Mesendoderm (in vitro differentiated cells): ENCODE data around the gene EIF2A.

ENCODE experiments used
- DNase-seq: peaks from one replicate; pipeline ENCODE4 v3.0.0; 2013
- H2AK5ac ChIP-seq: 2 replicates; pipeline ENCODE4 v1.6.1; 2013; ENCODE audit warnings: low read length, inconsistent platforms
- H2BK120ac ChIP-seq: 2 replicates; pipeline ENCODE4 v1.6.1; 2013; ENCODE audit warnings: low read depth, mild to moderate bottlenecking, low read length, moderate library complexity, mixed read lengths
- H2BK15ac ChIP-seq: replicated peaks from 2 replicates; pipeline ENCODE4 v1.6.1; 2013; ENCODE audit warnings: low read depth, mild to moderate bottlenecking, moderate library complexity
- H2BK5ac ChIP-seq: 2 replicates; pipeline ENCODE4 v1.6.1; 2013; ENCODE audit warnings: low read length, inconsistent platforms
- H3K18ac ChIP-seq: 2 replicates; pipeline ENCODE4 v1.6.1; 2013; ENCODE audit warnings: mild to moderate bottlenecking, low read length, mixed read lengths
- H3K23ac ChIP-seq: one replicate; pipeline ENCODE4 v1.6.1; 2013; ENCODE audit warnings: low read length
- H3K27ac ChIP-seq: 2 replicates; pipeline ENCODE4 v1.5.1; 2013; ENCODE audit warnings: low read depth, mild to moderate bottlenecking, inconsistent platforms, low read length, moderate library complexity
- H3K27me3 ChIP-seq: 2 replicates; pipeline ENCODE4 v1.6.1; 2013; ENCODE audit warnings: low read length, control low read depth, mild to moderate bottlenecking, inconsistent platforms; ENCODE audit not compliant: insufficient read depth, poor library complexity
- H3K36me3 ChIP-seq: 2 replicates; pipeline ENCODE4 v1.6.1; 2013; ENCODE audit warnings: low read length, inconsistent platforms; ENCODE audit not compliant: control insufficient read depth, insufficient read depth
- H3K4ac ChIP-seq: one replicate; pipeline ENCODE4 v1.6.1; 2013; ENCODE audit warnings: low read depth, mild to moderate bottlenecking, low read length, moderate library complexity
- H3K4me1 ChIP-seq: 2 replicates; pipeline ENCODE4 v1.6.1; 2013; ENCODE audit warnings: low read depth, low read length, inconsistent platforms; ENCODE audit not compliant: control insufficient read depth
- H3K4me2 ChIP-seq: 2 replicates; pipeline ENCODE4 v1.6.1; 2013; ENCODE audit warnings: low read length
- H3K4me3 ChIP-seq: 2 replicates; pipeline ENCODE4 v1.5.1; 2013; ENCODE audit warnings: mild to moderate bottlenecking, low read length
- H3K56ac ChIP-seq: one replicate; pipeline ENCODE4 v1.6.1; 2013; ENCODE audit warnings: low read length
- H3K79me1 ChIP-seq: 2 replicates; pipeline ENCODE4 v1.6.1; 2013; ENCODE audit warnings: low read length, inconsistent platforms
- H3K79me2 ChIP-seq: 2 replicates; pipeline ENCODE4 v1.6.1; 2013; ENCODE audit warnings: mild to moderate bottlenecking, low read length; ENCODE audit not compliant: control insufficient read depth, insufficient read depth
- H3K9ac ChIP-seq: 2 replicates; pipeline ENCODE4 v1.6.1; 2013; ENCODE audit warnings: low read length, inconsistent platforms
- H4K5ac ChIP-seq: one replicate; pipeline ENCODE4 v1.6.1; 2013; ENCODE audit warnings: low read length
- H4K8ac ChIP-seq: one replicate; pipeline ENCODE4 v1.6.1; 2013; ENCODE audit warnings: low read depth, mild to moderate bottlenecking, control low read depth, low read length, moderate library complexity
- WGBS: extraction: QIAGEN DNeasy Blood & Tissue Kit; methylation state at CpG from one replicate; pipeline ENCODE4 v1.1.7; 2013; ENCODE audit warnings: low lambda C conversion rate, missing lambda C conversion rate; ENCODE audit not compliant: insufficient coverage; ENCODE audit errors: extremely low coverage; 5-methylcytosine and 5-hydroxymethylcytosine counted together

EIF2A gene

GRCh38 chr3:150635526-150635925 lies 88.9 kb downstream of the EIF2A start:
- Histone ChIP-seq H2BK120ac (no peak overlapping the region), H3K27ac (no peak overlapping the region), H3K23ac (no peak overlapping the region), H4K5ac (no peak overlapping the region), H2AK5ac (no peak overlapping the region), H4K8ac (no peak overlapping the region), H3K79me1 (no peaks in the 10 kb centered on the region), H3K4ac (no peak overlapping the region), H2BK15ac (no peak overlapping the region), H3K56ac (no peak overlapping the region), H3K18ac (no peak overlapping the region), H3K9ac (no peak overlapping the region), H3K27me3 (no peaks in the 10 kb centered on the region), H2BK5ac (no peak overlapping the region), H3K4me3 (no peak overlapping the region), H3K4me2 (no peak overlapping the region), H3K4me1 (no peaks in the 10 kb centered on the region), H3K36me3 (no peaks in the 10 kb centered on the region), H3K79me2 (no peaks in the 10 kb centered on the region)
- WGBS = no CpG with 5 or more reads among the region's 1 CpG
- peak; percentile 48 for DNase-seq
